Activated B cell treated with CpG ODN at 0.5 μM for 24 hours (primary cell): ENCODE results near the gene ZDHHC14. TPM values are rescaled to one million over a fixed set of nuclear protein-coding genes. Genes with fewer than 3 reads are reported as not detected.

Experiments
- ATAC-seq: fragments of 200-7000 bp; cut with Tn5 transposase; one replicate; pipeline ENCODE4 v1.10.0; 2021; ENCODE audit warnings: low read depth, mild to moderate bottlenecking, moderate library complexity
- CTCF ChIA-PET: fragments of 350-600 bp; sonication (Branson Sonifier 250); formaldehyde crosslinking; loops from one replicate; lab custom pipeline; 2021; ENCODE audit warnings: antibody characterized with exemption; lab: Charles Lee
- POLR2A ChIA-PET: fragments of 350-600 bp; sonication (Branson Sonifier 250); formaldehyde crosslinking; loops from one replicate; lab custom pipeline; 2021; ENCODE audit warnings: antibody characterized with exemption; lab: Charles Lee
- DNase-seq: peaks from one replicate; pipeline ENCODE4 v3.0.0; 2022
- H3K27ac Mint-ChIP-seq: one replicate; pipeline ENCODE4 v1.8.0; 2020; ENCODE audit warnings: mixed read lengths
- H3K27me3 Mint-ChIP-seq: one replicate; pipeline ENCODE4 v1.8.0; 2021; ENCODE audit warnings: mixed read lengths
- H3K36me3 Mint-ChIP-seq: one replicate; pipeline ENCODE4 v1.8.0; 2021; ENCODE audit warnings: low read depth, mixed read lengths
- H3K4me1 Mint-ChIP-seq: one replicate; pipeline ENCODE4 v1.8.0; 2021; ENCODE audit warnings: mixed read lengths
- H3K4me3 Mint-ChIP-seq: one replicate; pipeline ENCODE4 v1.8.0; 2020; ENCODE audit warnings: mild to moderate bottlenecking, mixed read lengths
- H3K9me3 Mint-ChIP-seq: one replicate; pipeline ENCODE4 v1.8.0; 2020; ENCODE audit warnings: mixed read lengths
- CTCF ChIP-seq: fragments of 200-600 bp; IDR thresholded peaks from one replicate; pipeline ENCODE4 v1.8.0; 2022; ENCODE audit warnings: antibody characterized with exemption, mild to moderate bottlenecking
- intact Hi-C: fragments of 100-400 bp; cut with micrococcal nuclease; formaldehyde crosslinking; loops from one replicate; pipeline ENCODE4 v1.15.1; 2024
- total RNA-seq: library from RNA; stranded (reverse); gene quantifications from 2 replicates; pipeline ENCODE4 v1.2.3, GENCODE V29; 2022

Gene ZDHHC14
- total RNA-seq, 1 donor from 2014 or later: 25.3 TPM

GRCh38 chr6:157361886-157362285 is 19.1 kb upstream of the ZDHHC14 start:
- Mint-ChIP-seq H3K9me3 (no peaks in the 10 kb centered on the region), H3K36me3 (no peaks in the 10 kb centered on the region), H3K27me3 (peaks cover 43% of the 10 kb centered on the region), H3K4me3 (no peak overlapping the region), H3K27ac (no peak overlapping the region), H3K4me1 (no peaks in the 10 kb centered on the region)
- DNase-seq (no peak), ATAC-seq (no peak)
- ChIA-PET POLR2A (no interaction called here), CTCF (no interaction called here)
- TF ChIP-seq CTCF: no peak
- intact Hi-C loops: no loop called here

GRCh38 chr6:157364705-157365104 is 16.3 kb upstream of the ZDHHC14 start:
- DNase-seq (no peak), ATAC-seq (no peak)
- H3K27ac Mint-ChIP-seq: no peak overlapping the region
- POLR2A ChIA-PET: interaction anchor here (0.8 kb wide), 1 partner anchor 35 kb away, joined by 8 read pairs; no protein-coding TSS in a partner anchor
- no peaks in the 10 kb centered on the region for H3K9me3 Mint-ChIP-seq
- no peak for TF ChIP-seq CTCF
- H3K27me3 Mint-ChIP-seq: peaks cover 33% of the 10 kb centered on the region
- intact Hi-C loops: no loop called here
- CTCF ChIA-PET: no interaction called here
- H3K4me1 Mint-ChIP-seq: peaks cover 15% of the 10 kb centered on the region
- H3K4me3 Mint-ChIP-seq: no peak overlapping the region
- H3K36me3 Mint-ChIP-seq: no peaks in the 10 kb centered on the region

- Mint-ChIP-seq H3K27ac (no peak overlapping the region), H3K4me3 (no peak overlapping the region), H3K36me3 (no peaks in the 10 kb centered on the region), H3K4me1 (peaks cover 20% of the 10 kb centered on the region), H3K27me3 (peaks cover 28% of the 10 kb centered on the region), H3K9me3 (no peaks in the 10 kb centered on the region)
- CTCF ChIA-PET: no interaction called here
- intact Hi-C loops: no loop called here
- ATAC-seq: no peak
- POLR2A ChIA-PET: no interaction called here
- DNase-seq: no peak
- TF ChIP-seq CTCF: no peak
These were observed 14.3 kb upstream of the ZDHHC14 start for GRCh38 chr6:157366648-157367047.

GRCh38 chr6:157368359-157369049 is 12.5 kb upstream of the ZDHHC14 start:
- POLR2A ChIA-PET: interaction anchor here (1.2 to 1.7 kb wide), 3 partner anchors 11 to 202 kb away, joined by 3 to 12 read pairs (median 7); partner anchors contain the start of genes TMEM242 and ZDHHC14
- Mint-ChIP-seq H3K4me1 (peaks cover 20% of the 10 kb centered on the region), H3K27ac (no peak overlapping the region), H3K27me3 (peaks cover 31% of the 10 kb centered on the region), H3K9me3 (no peaks in the 10 kb centered on the region), H3K4me3 (no peak overlapping the region), H3K36me3 (no peaks in the 10 kb centered on the region)
- CTCF ChIA-PET: interaction anchor here (1.2 kb wide), 1 partner anchor 54 kb away, joined by 3 read pairs; no protein-coding TSS in a partner anchor
- ATAC-seq: no peak
- intact Hi-C loops: loop anchor here (1.0 kb wide), 1 partner anchor 12 kb away; no protein-coding TSS in a partner anchor
- no peak for TF ChIP-seq CTCF
- no peak for DNase-seq

GRCh38 chr6:157370755-157371154 is 10.2 kb upstream of the ZDHHC14 start:
- no peak for TF ChIP-seq CTCF
- intact Hi-C loops: no loop called here
- H3K4me3 Mint-ChIP-seq: no peak overlapping the region
- ChIA-PET POLR2A (interaction anchor here (0.6 to 0.7 kb wide), 3 partner anchors 11 to 178 kb away, joined by 3 to 10 read pairs (median 4); no protein-coding TSS in a partner anchor), CTCF (no interaction called here)
- no peaks in the 10 kb centered on the region for H3K36me3 Mint-ChIP-seq
- peaks cover 20% of the 10 kb centered on the region for H3K4me1 Mint-ChIP-seq
- H3K9me3 Mint-ChIP-seq: no peaks in the 10 kb centered on the region
- no peak overlapping the region for H3K27ac Mint-ChIP-seq
- H3K27me3 Mint-ChIP-seq: peaks cover 31% of the 10 kb centered on the region
- ATAC-seq (no peak), DNase-seq (no peak)
